Left ventricle myocardium inferior (tissue), 1 donor: ENCODE results near the gene SHROOM2. TPM values are rescaled to one million over a fixed set of nuclear protein-coding genes. Genes with fewer than 3 reads are reported as not detected.

Experiments used
- DNase-seq: peaks from one replicate; pipeline ENCODE4 v3.0.0-alpha.2; 2020
- H3K27ac ChIP-seq: fragments of 200-600 bp; replicated peaks from 2 replicates; pipeline ENCODE4 v1.8.0; 2021
- H3K27me3 ChIP-seq: fragments of 200-600 bp; 2 replicates; pipeline ENCODE4 v1.8.0; 2021; ENCODE audit warnings: low read depth
- H3K36me3 ChIP-seq: fragments of 200-600 bp; 2 replicates; pipeline ENCODE4 v1.8.0; 2021
- H3K4me1 ChIP-seq: fragments of 200-600 bp; 2 replicates; pipeline ENCODE4 v1.8.0; 2021
- H3K4me3 ChIP-seq: fragments of 200-600 bp; 2 replicates; pipeline ENCODE4 v1.8.0; 2021; ENCODE audit warnings: mild to moderate bottlenecking, moderate library complexity
- H3K9me3 ChIP-seq: fragments of 200-600 bp; replicated peaks from 2 replicates; pipeline ENCODE4 v1.8.0; 2021
- intact Hi-C: fragments of 100-400 bp; cut with micrococcal nuclease; formaldehyde crosslinking; loops from one replicate; pipeline ENCODE4 v1.11.0; 2022
- total RNA-seq: library from RNA; stranded (reverse); fragmentation: NEBNext Ultra II Directional; extraction: Animal tissue kit (Norgen Biotek cat#: 25700); gene quantifications from one replicate; pipeline ENCODE4 v1.2.1, GENCODE V29; 2021
- TF ChIP-seq, protein P1 (sequence below): fragments of 200-600 bp; IDR thresholded peaks from 2 replicates; pipeline ENCODE4 v1.8.0; 2021; ENCODE audit warnings: antibody characterized with exemption, mild to moderate bottlenecking, borderline replicate concordance
- donor health status: DM: no; HTN: yes; CAD: no; lungs with severe emphysema.

The SHROOM2 gene
- total RNA-seq, 1 donor from 2014 or later = 0.71 TPM

DNA sequence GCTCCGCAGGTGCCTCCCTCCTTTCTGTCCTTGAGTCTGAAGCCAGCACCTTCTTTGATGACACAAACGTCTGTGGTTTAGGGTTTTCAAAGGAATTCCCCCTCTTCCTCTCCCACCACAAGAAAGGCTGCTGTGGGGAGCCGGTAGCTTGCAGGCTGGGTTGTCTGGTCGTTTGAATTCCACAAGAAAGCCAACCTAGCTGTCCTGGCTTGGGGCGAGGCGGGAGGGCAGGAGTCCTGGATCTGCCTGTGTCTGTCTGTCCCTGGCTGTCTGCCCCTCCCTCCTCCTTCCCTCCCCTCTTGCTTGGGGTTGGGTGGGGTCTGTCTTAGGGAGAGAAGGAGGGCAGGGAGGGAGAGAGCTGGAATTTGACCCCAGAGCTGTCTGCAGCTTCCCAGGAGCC is 56.3 kb downstream of the SHROOM2 start:
- no peak for DNase-seq
- no peaks in the 10 kb centered on the region for H3K4me1 ChIP-seq
- H3K9me3 ChIP-seq = no peaks in the 10 kb centered on the region
- intact Hi-C loops = no loop called here
- no peaks in the 10 kb centered on the region for H3K27me3 ChIP-seq
- no peaks in the 10 kb centered on the region for H3K36me3 ChIP-seq
- H3K4me3 ChIP-seq = no peak overlapping the region
- TF ChIP-seq, protein P1, sequence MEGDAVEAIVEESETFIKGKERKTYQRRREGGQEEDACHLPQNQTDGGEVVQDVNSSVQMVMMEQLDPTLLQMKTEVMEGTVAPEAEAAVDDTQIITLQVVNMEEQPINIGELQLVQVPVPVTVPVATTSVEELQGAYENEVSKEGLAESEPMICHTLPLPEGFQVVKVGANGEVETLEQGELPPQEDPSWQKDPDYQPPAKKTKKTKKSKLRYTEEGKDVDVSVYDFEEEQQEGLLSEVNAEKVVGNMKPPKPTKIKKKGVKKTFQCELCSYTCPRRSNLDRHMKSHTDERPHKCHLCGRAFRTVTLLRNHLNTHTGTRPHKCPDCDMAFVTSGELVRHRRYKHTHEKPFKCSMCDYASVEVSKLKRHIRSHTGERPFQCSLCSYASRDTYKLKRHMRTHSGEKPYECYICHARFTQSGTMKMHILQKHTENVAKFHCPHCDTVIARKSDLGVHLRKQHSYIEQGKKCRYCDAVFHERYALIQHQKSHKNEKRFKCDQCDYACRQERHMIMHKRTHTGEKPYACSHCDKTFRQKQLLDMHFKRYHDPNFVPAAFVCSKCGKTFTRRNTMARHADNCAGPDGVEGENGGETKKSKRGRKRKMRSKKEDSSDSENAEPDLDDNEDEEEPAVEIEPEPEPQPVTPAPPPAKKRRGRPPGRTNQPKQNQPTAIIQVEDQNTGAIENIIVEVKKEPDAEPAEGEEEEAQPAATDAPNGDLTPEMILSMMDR = no peak
- no peak overlapping the region for H3K27ac ChIP-seq

DNA sequence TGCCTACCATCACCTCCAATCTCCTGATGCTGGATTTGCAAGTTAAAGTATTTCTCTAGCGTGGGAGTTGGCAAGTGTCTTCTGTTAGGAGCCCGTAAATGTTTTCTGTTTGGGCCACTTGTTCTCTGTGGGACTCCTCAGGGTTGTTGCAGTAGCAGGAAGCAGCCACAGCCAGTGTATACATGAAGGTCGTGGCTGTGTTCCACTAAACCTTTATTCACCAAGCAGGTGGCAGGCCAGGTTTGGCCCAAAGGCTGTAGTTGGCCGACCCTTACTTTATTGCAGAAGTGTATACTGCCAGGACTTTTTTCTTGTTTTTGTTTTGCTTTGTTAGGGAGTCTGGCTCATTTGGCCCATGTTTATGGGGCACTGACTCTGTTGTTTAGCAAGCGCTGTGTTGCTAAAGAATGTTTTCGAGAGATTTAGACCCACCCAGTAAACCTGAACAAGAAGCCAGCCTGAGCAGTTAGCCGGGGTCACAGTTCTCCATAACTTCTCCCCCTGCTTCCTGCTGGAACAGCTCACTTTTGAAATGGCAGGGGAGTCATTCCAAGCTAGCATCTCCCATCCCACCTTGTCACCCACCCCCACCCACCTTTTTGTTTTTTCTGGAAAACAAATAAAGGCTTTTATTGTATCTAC is 58.8 kb downstream of the SHROOM2 start:
- Histone ChIP-seq H3K4me3 (no peak overlapping the region), H3K27ac (no peak overlapping the region), H3K36me3 (no peaks in the 10 kb centered on the region), H3K9me3 (no peaks in the 10 kb centered on the region), H3K4me1 (no peaks in the 10 kb centered on the region), H3K27me3 (no peaks in the 10 kb centered on the region)
- intact Hi-C loops = no loop called here
- TF ChIP-seq, protein P1 = no peak
- no peak for DNase-seq

DNA sequence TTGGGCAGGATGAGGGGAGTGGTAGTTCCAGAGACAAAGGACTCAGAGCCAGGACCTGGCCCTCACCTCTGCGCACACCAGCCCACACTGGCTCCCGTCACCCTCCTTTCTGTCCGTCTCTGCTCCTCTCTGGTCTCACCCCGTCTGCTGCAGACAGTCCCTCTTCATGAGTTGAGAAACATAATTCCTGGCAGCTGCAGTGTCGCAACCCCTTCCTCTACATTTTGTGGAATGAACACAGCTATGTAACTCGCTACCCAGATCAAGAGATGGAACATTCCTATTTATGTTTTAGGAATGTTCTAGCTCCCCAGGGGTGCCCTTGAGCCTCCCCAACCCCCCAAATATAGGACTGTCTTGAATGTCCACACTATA is 59.3 kb downstream of the SHROOM2 start:
- Histone ChIP-seq H3K4me1 (no peaks in the 10 kb centered on the region), H3K27ac (no peak overlapping the region), H3K4me3 (no peak overlapping the region), H3K36me3 (no peaks in the 10 kb centered on the region), H3K9me3 (no peaks in the 10 kb centered on the region), H3K27me3 (no peaks in the 10 kb centered on the region)
- TF ChIP-seq, protein P1 = no peak
- intact Hi-C loops = no loop called here
- no peak for DNase-seq

DNA sequence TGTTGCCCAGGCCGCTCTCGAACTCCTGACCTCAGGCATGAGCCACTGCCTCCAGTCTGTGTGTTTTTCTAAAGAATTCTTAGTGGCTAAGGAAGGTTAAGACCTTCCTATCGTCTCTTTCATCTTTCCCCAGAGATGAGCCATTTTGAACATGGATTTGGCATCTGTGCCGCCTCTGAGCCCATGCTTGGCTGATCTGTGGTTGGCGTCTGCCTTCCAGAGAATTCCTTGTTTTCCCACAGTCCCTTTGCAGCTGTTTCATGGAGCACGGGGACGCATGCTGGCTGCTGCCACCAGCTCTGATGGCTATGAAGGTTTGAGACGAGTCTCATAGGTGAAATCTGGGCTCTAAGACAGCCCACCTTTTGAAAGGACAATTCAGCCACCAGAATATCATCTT is 60.4 kb downstream of the SHROOM2 start:
- Histone ChIP-seq H3K4me3 (no peak overlapping the region), H3K9me3 (no peaks in the 10 kb centered on the region), H3K4me1 (no peaks in the 10 kb centered on the region), H3K27me3 (no peaks in the 10 kb centered on the region), H3K36me3 (no peaks in the 10 kb centered on the region), H3K27ac (no peak overlapping the region)
- TF ChIP-seq, protein P1 = no peak
- intact Hi-C loops = no loop called here
- DNase-seq = no peak

DNA sequence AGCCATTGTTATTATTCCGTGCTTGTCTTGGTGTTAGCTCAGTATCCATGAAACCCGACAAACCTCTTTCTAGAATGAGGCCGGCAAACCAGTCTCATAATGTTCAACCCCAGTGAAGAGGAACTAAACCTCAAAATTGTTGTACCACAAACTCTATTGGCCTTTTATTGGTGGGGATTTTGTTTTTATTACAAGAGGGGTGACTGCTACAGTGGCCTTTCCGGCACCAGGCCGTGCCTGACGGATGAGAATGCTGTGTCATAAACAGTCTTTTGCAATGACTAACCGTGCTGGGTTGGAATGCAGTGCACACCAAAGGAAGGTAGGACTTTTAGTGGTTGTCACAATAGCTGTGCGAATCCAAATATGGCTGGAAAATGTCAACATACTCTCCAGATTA is 60.8 kb downstream of the SHROOM2 start:
- intact Hi-C loops = no loop called here
- no peak overlapping the region for H3K27ac ChIP-seq
- H3K9me3 ChIP-seq = no peaks in the 10 kb centered on the region
- H3K27me3 ChIP-seq = no peaks in the 10 kb centered on the region
- TF ChIP-seq, protein P1 = no peak
- no peaks in the 10 kb centered on the region for H3K36me3 ChIP-seq
- no peak overlapping the region for H3K4me3 ChIP-seq
- DNase-seq = no peak
- H3K4me1 ChIP-seq = no peaks in the 10 kb centered on the region
